Measurements from ENCODE around the gene MKLN1.

- no peak for TF ChIP-seq CTCF (IDR thresholded peaks at IDR 0.05)
- no peak for TF ChIP-seq RFX5 (IDR thresholded peaks at IDR 0.05; ENCODE audit: low read length)
- no peak; the same call in 1 of the 2 replicates for TF ChIP-seq POLR2AphosphoS5 (IDR thresholded peaks at IDR 0.05; ENCODE audit: low read depth, low read length)
- no peak for TF ChIP-seq FOXM1 (IDR thresholded peaks at IDR 0.05; ENCODE audit: low read depth)
- no peak for TF ChIP-seq MAX (IDR thresholded peaks at IDR 0.05; ENCODE audit: low read depth)
- no peak for TF ChIP-seq USF2 (IDR thresholded peaks at IDR 0.05; ENCODE audit: borderline replicate concordance, low read depth, low read length)
- TF ChIP-seq NRF1 (IDR thresholded peaks at IDR 0.05; ENCODE audit: low read depth, low read length): no peak
- no peak for TF ChIP-seq RCOR1 (IDR thresholded peaks at IDR 0.05; ENCODE audit: low read length)
- no peak for TF ChIP-seq TEAD4 (IDR thresholded peaks at IDR 0.05; ENCODE audit: borderline replicate concordance, insufficient read depth)
- no peak for TF ChIP-seq ZBTB33 (IDR thresholded peaks at IDR 0.05; ENCODE audit: borderline replicate concordance, low read depth)
- TF ChIP-seq, protein P1, sequence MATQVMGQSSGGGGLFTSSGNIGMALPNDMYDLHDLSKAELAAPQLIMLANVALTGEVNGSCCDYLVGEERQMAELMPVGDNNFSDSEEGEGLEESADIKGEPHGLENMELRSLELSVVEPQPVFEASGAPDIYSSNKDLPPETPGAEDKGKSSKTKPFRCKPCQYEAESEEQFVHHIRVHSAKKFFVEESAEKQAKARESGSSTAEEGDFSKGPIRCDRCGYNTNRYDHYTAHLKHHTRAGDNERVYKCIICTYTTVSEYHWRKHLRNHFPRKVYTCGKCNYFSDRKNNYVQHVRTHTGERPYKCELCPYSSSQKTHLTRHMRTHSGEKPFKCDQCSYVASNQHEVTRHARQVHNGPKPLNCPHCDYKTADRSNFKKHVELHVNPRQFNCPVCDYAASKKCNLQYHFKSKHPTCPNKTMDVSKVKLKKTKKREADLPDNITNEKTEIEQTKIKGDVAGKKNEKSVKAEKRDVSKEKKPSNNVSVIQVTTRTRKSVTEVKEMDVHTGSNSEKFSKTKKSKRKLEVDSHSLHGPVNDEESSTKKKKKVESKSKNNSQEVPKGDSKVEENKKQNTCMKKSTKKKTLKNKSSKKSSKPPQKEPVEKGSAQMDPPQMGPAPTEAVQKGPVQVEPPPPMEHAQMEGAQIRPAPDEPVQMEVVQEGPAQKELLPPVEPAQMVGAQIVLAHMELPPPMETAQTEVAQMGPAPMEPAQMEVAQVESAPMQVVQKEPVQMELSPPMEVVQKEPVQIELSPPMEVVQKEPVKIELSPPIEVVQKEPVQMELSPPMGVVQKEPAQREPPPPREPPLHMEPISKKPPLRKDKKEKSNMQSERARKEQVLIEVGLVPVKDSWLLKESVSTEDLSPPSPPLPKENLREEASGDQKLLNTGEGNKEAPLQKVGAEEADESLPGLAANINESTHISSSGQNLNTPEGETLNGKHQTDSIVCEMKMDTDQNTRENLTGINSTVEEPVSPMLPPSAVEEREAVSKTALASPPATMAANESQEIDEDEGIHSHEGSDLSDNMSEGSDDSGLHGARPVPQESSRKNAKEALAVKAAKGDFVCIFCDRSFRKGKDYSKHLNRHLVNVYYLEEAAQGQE (IDR thresholded peaks at IDR 0.05; ENCODE audit: low read depth, low read length): no peak
- no peak for TF ChIP-seq RAD21 (IDR thresholded peaks at IDR 0.05; ENCODE audit: low read length)
- no peak for TF ChIP-seq EZH2phosphoT487 (IDR thresholded peaks at IDR 0.05; ENCODE audit: borderline replicate concordance, low read depth)
Measured at GRCh38 chr7:131500357-131500756, 172.7 kb downstream of the MKLN1 start.

All from SK-N-SH (cell line).